ENCODE data around the gene TVP23A.
A peak's percentile ranks its signal among the peaks of the same experiment; 100 is the strongest.

DNA sequence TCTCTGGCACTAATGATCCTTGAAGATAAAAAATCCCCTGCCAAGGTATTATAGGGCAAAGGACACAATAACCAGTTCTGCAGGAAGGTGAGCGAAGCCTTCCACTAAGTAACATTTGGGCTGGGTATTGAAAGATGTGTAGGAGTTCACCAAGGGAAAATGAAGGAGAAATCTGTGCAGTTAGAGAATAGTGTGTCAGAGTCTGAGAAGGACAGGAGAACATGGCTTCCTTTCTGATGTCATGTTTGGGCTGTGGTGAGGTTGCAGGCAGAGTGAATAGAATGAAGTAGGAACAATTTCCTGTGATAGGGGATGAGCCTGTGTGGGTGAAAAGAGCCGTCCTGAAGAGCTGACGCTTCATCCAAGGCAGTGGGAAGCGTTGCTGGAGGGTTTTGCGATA is 34.4 kb upstream of the TVP23A start:
- TF ChIP-seq, protein P1, sequence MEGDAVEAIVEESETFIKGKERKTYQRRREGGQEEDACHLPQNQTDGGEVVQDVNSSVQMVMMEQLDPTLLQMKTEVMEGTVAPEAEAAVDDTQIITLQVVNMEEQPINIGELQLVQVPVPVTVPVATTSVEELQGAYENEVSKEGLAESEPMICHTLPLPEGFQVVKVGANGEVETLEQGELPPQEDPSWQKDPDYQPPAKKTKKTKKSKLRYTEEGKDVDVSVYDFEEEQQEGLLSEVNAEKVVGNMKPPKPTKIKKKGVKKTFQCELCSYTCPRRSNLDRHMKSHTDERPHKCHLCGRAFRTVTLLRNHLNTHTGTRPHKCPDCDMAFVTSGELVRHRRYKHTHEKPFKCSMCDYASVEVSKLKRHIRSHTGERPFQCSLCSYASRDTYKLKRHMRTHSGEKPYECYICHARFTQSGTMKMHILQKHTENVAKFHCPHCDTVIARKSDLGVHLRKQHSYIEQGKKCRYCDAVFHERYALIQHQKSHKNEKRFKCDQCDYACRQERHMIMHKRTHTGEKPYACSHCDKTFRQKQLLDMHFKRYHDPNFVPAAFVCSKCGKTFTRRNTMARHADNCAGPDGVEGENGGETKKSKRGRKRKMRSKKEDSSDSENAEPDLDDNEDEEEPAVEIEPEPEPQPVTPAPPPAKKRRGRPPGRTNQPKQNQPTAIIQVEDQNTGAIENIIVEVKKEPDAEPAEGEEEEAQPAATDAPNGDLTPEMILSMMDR (IDR thresholded peaks at IDR 0.05 in 2 of 3, conservative IDR thresholded peaks at IDR 0.05 in 1 of 3; ENCODE audit: control insufficient read depth in 2 of 3, extremely low read depth in 1 of 3, insufficient read depth in 1 of 3, low read depth in 3 of 3, low read length in 3 of 3): no peak
- no peak for TF ChIP-seq SP1 (IDR thresholded peaks at IDR 0.05; ENCODE audit: low read depth, low read length)
- TF ChIP-seq, protein P2, sequence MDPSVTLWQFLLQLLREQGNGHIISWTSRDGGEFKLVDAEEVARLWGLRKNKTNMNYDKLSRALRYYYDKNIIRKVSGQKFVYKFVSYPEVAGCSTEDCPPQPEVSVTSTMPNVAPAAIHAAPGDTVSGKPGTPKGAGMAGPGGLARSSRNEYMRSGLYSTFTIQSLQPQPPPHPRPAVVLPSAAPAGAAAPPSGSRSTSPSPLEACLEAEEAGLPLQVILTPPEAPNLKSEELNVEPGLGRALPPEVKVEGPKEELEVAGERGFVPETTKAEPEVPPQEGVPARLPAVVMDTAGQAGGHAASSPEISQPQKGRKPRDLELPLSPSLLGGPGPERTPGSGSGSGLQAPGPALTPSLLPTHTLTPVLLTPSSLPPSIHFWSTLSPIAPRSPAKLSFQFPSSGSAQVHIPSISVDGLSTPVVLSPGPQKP (IDR thresholded peaks at IDR 0.05; ENCODE audit: low read depth, low read length): no peak
- no peak for TF ChIP-seq SIN3A (IDR thresholded peaks at IDR 0.05; ENCODE audit: low read depth, low read length)
- TF ChIP-seq RCOR1 (conservative IDR thresholded peaks at IDR 0.05; ENCODE audit: low read depth, low read length): no peak
- no peak for TF ChIP-seq POLR2A (IDR thresholded peaks at IDR 0.05; ENCODE audit: low read depth, low read length)
- TF ChIP-seq BRCA1 (IDR thresholded peaks at IDR 0.05; ENCODE audit: low read depth, low read length): no peak
- TF ChIP-seq EZH2 (IDR thresholded peaks at IDR 0.05; ENCODE audit: borderline replicate concordance, control insufficient read depth, low read depth, low read length): no peak
- 0 out of 2 replicates have a peak, but pooled peaks have one; percentile 24 for TF ChIP-seq YY1 (IDR thresholded peaks at IDR 0.05; ENCODE audit: low read depth, low read length)
- TF ChIP-seq TCF7 (IDR thresholded peaks at IDR 0.05; ENCODE audit: borderline replicate concordance): no peak
- no peak for TF ChIP-seq RBBP5 (conservative IDR thresholded peaks at IDR 0.05)
